Keratinocyte (primary cell): ENCODE results near the gene TMEM123. TPM values are rescaled to one million over a fixed set of nuclear protein-coding genes. Genes with fewer than 3 reads are reported as not detected.

Experiments
- DNase-seq: peaks from one replicate; pipeline ENCODE4 v3.0.0-alpha.2; 2011; ENCODE audit warnings: low read depth, missing footprints, low spot score
- FAIRE-seq: peaks from 2 replicates; lab custom pipeline; 2011; peaks lifted over from hg19 to GRCh38; lab: Jason Lieb, UNC
- H2AFZ ChIP-seq: 2 replicates; pipeline ENCODE4 v1.6.0; 2012; ENCODE audit warnings: low read length, control low read depth, inconsistent platforms; ENCODE audit not compliant: control insufficient read depth
- H3K27ac ChIP-seq: 2 replicates; pipeline ENCODE4 v1.5.1; 2011; ENCODE audit warnings: low read length; ENCODE audit not compliant: control insufficient read depth, insufficient read depth
- H3K27me3 ChIP-seq: 3 replicates; pipeline ENCODE4 v1.6.0; 2011; ENCODE audit warnings: low read length; ENCODE audit not compliant: control insufficient read depth, insufficient read depth; ENCODE audit errors: extremely low read depth
- H3K36me3 ChIP-seq, 2 experiments: 2 replicates in 1 of 2; 3 replicates in 1 of 2; pipeline ENCODE4 v1.5.1; 2011; ENCODE audit warnings: low read length in 2 of 2, mild to moderate bottlenecking in 1 of 2; ENCODE audit not compliant: control insufficient read depth in 2 of 2, insufficient read depth in 2 of 2; ENCODE audit errors: extremely low read depth in 1 of 2
- H3K4me1 ChIP-seq: 3 replicates; pipeline ENCODE4 v1.5.1; 2011; ENCODE audit warnings: low read length; ENCODE audit not compliant: control insufficient read depth, insufficient read depth; ENCODE audit errors: extremely low read depth
- H3K4me2 ChIP-seq: 3 replicates; pipeline ENCODE4 v1.6.0; 2011; ENCODE audit warnings: low read depth, low read length; ENCODE audit not compliant: control insufficient read depth, insufficient read depth; ENCODE audit errors: extremely low read depth
- H3K4me3 ChIP-seq, 3 experiments: fragments of 200-600 bp in 1 of 3; sonication (generic) in 1 of 3; 2 replicates in 2 of 3; 3 replicates in 1 of 3; pipeline ENCODE4 v1.5.1; 2011 to 2016; ENCODE audit warnings: low read length in 3 of 3, mild to moderate bottlenecking in 3 of 3, control low read depth in 2 of 3, inconsistent platforms in 1 of 3, low read depth in 1 of 3, mixed read lengths in 1 of 3, mixed run types in 1 of 3, moderate library complexity in 1 of 3; ENCODE audit not compliant: control insufficient read depth in 2 of 3, insufficient read depth in 2 of 3; ENCODE audit errors: extremely low read depth in 1 of 3
- H3K79me2 ChIP-seq: 2 replicates; pipeline ENCODE4 v1.6.0; 2012; ENCODE audit warnings: low read length; ENCODE audit not compliant: control insufficient read depth, insufficient read depth
- H3K9ac ChIP-seq: 3 replicates; pipeline ENCODE4 v1.6.0; 2011; ENCODE audit warnings: low read length; ENCODE audit not compliant: control insufficient read depth, insufficient read depth; ENCODE audit errors: extremely low read depth
- H3K9me1 ChIP-seq: 3 replicates; pipeline ENCODE4 v1.6.0; 2011; ENCODE audit warnings: low read length; ENCODE audit not compliant: control insufficient read depth, insufficient read depth; ENCODE audit errors: extremely low read depth
- H3K9me3 ChIP-seq: 2 replicates; pipeline ENCODE4 v1.5.1; 2012; ENCODE audit warnings: low read depth, low read length; ENCODE audit not compliant: control insufficient read depth
- H4K20me1 ChIP-seq: 3 replicates; pipeline ENCODE4 v1.6.0; 2011; ENCODE audit warnings: low read length; ENCODE audit not compliant: control insufficient read depth, insufficient read depth; ENCODE audit errors: extremely low read depth
- EZH2 ChIP-seq: IDR thresholded peaks from one replicate; pipeline ENCODE4 v1.6.1; 2012; ENCODE audit warnings: inconsistent platforms, mild to moderate bottlenecking, low read length, moderate library complexity
- dilution Hi-C: fragments of 300-500 bp; cut with MboI; formaldehyde crosslinking; loops from one replicate; pipeline ENCODE4 v1.7.0; 2020; ENCODE audit warnings: low sequenced_read_pairs; ENCODE audit not compliant: extremely low pct_ligation_motif_present
- polyA plus RNA-seq, 5 experiments: library from polyadenylated mRNA; depleted of rRNA in 3 of 5; stranded (reverse) in 3 of 5; stranded (forward) in 1 of 5; unstranded in 1 of 5; fragments of >200 nt; gene quantifications; 1 replicate in 1 of 5; 2 replicates in 3 of 5; 3 replicates in 1 of 5; pipeline versions ENCODE4 v1.2.1 to v1.2.3, GENCODE V29; 2011 to 2012; ENCODE audit warnings: missing spikeins in 2 of 5, low read depth in 1 of 5, low replicate concordance in 1 of 5
- TF ChIP-seq, protein P1 (sequence below), 3 experiments: IDR thresholded peaks in 1 of 3; conservative IDR thresholded peaks in 1 of 3; optimal IDR thresholded peaks in 1 of 3; 2 replicates in 2 of 3; 3 replicates in 1 of 3; pipeline versions ENCODE3 to v1.5.1; 2011; ENCODE audit warnings: low read length in 3 of 3, mild to moderate bottlenecking in 3 of 3, moderate library complexity in 2 of 3, control low read depth in 1 of 3, inconsistent platforms in 1 of 3; ENCODE audit not compliant: insufficient read depth in 2 of 3; ENCODE audit errors: extremely low read depth in 1 of 3

Gene TMEM123
- polyA plus RNA-seq, 1 donor (not counting 4 experiments of a cell fraction or from before 2014, with no cell fraction given) = 408 TPM

DNA sequence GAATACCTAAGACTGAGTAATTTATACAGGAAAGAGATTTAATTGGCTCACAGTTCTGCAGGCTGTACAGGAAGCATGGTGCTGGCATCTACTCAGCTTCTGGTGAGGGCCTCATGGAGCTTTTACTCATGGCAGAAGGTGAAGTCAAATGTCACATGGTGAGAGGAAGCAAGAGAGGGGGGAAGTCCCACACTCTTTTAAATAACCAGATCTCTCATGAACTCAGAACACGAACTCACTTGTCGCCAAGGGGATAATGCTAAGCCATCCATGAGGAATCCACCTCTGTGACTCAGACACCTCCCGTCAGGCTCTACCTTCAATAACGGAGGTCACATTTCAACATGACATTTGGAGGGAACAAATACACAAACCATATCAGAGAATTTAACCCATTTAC lies 63.3 kb downstream of the TMEM123 start:
- no peak overlapping the region for H3K9ac ChIP-seq
- H3K4me1 ChIP-seq = no peaks in the 10 kb centered on the region
- H3K4me3 ChIP-seq = no peak overlapping the region
- no peaks in the 10 kb centered on the region for H3K27me3 ChIP-seq
- no peak for DNase-seq
- dilution Hi-C loops = no loop called here
- peaks cover 18 to 32% of the 10 kb centered on the region in 2 experiments for H3K36me3 ChIP-seq
- H2AFZ ChIP-seq = no peak overlapping the region
- no peak overlapping the region for H3K27ac ChIP-seq
- no peaks in the 10 kb centered on the region for H3K9me1 ChIP-seq
- H3K9me3 ChIP-seq = no peaks in the 10 kb centered on the region
- H3K79me2 ChIP-seq = peaks cover 14% of the 10 kb centered on the region
- H3K4me2 ChIP-seq = no peak overlapping the region
- H4K20me1 ChIP-seq = peaks cover 3% of the 10 kb centered on the region
- no peak for TF ChIP-seq EZH2
- TF ChIP-seq, protein P1, sequence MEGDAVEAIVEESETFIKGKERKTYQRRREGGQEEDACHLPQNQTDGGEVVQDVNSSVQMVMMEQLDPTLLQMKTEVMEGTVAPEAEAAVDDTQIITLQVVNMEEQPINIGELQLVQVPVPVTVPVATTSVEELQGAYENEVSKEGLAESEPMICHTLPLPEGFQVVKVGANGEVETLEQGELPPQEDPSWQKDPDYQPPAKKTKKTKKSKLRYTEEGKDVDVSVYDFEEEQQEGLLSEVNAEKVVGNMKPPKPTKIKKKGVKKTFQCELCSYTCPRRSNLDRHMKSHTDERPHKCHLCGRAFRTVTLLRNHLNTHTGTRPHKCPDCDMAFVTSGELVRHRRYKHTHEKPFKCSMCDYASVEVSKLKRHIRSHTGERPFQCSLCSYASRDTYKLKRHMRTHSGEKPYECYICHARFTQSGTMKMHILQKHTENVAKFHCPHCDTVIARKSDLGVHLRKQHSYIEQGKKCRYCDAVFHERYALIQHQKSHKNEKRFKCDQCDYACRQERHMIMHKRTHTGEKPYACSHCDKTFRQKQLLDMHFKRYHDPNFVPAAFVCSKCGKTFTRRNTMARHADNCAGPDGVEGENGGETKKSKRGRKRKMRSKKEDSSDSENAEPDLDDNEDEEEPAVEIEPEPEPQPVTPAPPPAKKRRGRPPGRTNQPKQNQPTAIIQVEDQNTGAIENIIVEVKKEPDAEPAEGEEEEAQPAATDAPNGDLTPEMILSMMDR (optimal IDR thresholded peaks at IDR 0.05 in 1 of 3, IDR thresholded peaks at IDR 0.05 in 1 of 3, conservative IDR thresholded peaks at IDR 0.05 in 1 of 3; ENCODE audit: extremely low read depth in 1 of 3, insufficient read depth in 2 of 3, low read length in 3 of 3) = no peak
- FAIRE-seq = no peak

DNA sequence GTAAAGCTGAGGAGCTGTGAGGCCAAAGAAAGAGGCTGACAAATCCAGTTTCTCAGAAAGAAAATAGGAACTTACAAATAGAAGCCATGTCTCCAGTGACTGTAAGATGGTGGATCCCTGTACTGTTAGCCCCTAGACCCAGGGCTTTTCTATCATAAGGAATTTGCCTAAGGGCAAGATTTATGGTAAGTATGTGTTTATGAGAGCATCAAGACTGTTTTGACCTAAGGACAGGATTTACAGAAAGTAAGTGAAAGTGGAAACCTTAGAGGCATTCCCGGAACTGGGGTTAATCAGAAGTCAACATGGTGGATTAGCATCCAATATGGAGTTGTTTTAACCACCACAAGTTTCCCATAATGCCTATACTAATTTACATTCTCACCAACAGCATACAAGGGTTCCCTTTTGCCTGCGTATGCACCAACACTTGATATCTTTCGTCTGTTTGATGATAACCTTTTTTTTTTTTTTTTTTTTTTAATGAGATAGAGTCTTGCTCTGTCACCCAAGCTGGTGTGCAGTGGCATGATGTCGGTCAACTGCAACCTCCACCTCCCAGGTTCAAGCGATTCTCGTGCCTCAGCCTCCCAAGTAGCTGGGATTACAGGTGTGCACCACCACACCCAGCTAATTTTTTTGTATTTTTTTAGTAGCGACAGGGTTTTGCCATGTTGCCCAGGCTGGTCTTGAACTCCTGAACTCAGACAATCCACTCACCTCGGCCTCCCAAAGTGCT lies 65.4 kb downstream of the TMEM123 start:
- dilution Hi-C loops = no loop called here
- H3K36me3 ChIP-seq = peaks cover 15 to 25% of the 10 kb centered on the region in 2 experiments
- H3K4me1 ChIP-seq = no peaks in the 10 kb centered on the region
- H3K27ac ChIP-seq = no peak overlapping the region
- no peak for DNase-seq
- no peak for FAIRE-seq
- no peaks in the 10 kb centered on the region for H3K9me3 ChIP-seq
- H2AFZ ChIP-seq = no peak overlapping the region
- no peak overlapping the region for H3K4me3 ChIP-seq
- H3K79me2 ChIP-seq = peaks cover 8% of the 10 kb centered on the region
- H3K4me2 ChIP-seq = no peak overlapping the region
- H4K20me1 ChIP-seq = peaks cover 3% of the 10 kb centered on the region
- H3K27me3 ChIP-seq = no peaks in the 10 kb centered on the region
- TF ChIP-seq EZH2 = no peak
- TF ChIP-seq, protein P1 (optimal IDR thresholded peaks at IDR 0.05 in 1 of 3, IDR thresholded peaks at IDR 0.05 in 1 of 3, conservative IDR thresholded peaks at IDR 0.05 in 1 of 3; ENCODE audit: extremely low read depth in 1 of 3, insufficient read depth in 2 of 3, low read length in 3 of 3) = no peak
- no peaks in the 10 kb centered on the region for H3K9me1 ChIP-seq
- H3K9ac ChIP-seq = no peak overlapping the region
